AG09309 (cell line): Measurements from ENCODE around the gene TMEM132D.

ENCODE experiments used
- DNase-seq: peaks from one replicate; pipeline ENCODE4 v3.0.0-alpha.2; 2010; ENCODE audit warnings: low read depth
- H3K4me3 ChIP-seq: 2 replicates; pipeline ENCODE4 v1.5.1; 2011; ENCODE audit warnings: mild to moderate bottlenecking, low read depth, low read length, moderate library complexity; ENCODE audit not compliant: control insufficient read depth
- CTCF ChIP-seq: IDR thresholded peaks from 2 replicates; pipeline ENCODE4 v1.5.1; 2011; ENCODE audit warnings: mild to moderate bottlenecking, low read depth, low read length, inconsistent platforms; ENCODE audit not compliant: insufficient read depth, control insufficient read depth; ENCODE audit errors: missing control alignments

Gene TMEM132D

GRCh38 chr12:129772501-129773493, 131.0 kb downstream of the TMEM132D start:
- no peak overlapping the region for H3K4me3 ChIP-seq
- DNase-seq, result no peak
- no peak for TF ChIP-seq CTCF

DNA sequence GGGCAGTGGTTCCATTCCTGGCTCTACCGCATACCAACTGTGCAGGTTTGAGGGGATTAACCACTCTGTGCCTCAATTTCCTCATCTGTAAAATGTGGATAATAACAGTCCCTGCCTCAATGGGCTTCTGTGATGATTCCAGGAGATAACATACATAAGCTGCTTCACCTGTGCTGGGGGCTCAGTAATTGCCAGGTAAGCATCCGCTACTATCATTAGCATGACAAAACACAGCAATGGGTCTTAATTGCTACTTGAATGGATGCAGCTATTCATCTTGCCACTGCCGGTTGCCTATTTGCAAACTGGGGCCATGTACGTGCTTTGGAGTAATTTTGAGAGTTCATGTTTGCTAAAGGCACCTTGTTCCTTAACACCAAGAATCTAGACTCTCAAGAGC, 132.6 kb downstream of the TMEM132D start:
- no peak for DNase-seq
- H3K4me3 ChIP-seq, result no peak overlapping the region
- TF ChIP-seq CTCF, result no peak

DNA sequence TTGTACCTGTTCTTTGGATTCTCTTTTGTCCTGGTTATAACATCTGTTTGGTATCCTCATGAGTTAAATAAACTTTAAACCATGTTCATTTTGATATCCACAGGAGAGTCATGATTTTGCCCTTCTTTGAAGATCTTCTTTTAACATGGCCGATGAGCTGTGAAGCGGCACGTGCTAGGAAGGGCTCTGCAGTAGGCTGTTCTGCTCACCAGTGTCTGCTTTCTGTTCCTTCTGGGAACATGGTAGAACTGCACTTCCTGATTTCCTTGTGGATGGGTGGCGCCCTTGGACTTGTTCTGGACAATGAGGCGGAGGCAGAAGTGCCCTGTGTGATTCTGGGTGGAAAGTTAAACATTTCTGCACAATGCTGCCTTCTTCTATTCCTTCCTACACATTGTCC, 138.1 kb downstream of the TMEM132D start:
- DNase-seq, result no peak

DNA sequence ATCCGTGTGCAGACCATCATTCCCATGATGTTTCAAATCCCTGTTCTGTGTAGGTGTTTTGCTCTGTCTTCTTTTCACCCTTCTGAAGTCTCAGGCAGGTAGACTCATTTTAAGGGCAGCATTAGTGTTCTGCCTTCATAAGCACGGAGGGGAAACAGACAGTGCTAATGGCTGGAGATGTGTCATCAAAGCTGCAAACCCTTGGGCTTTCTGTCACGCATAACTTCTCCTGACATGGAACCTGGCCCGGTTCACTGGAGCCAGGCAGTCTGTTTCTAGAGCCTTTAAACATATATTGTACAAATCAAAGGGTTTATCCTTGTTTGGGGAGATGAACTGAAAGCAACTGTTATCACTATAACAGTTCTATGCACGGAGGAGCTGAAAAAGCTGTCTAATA, 141.4 kb downstream of the TMEM132D start:
- no peak for TF ChIP-seq CTCF
- no peak overlapping the region for H3K4me3 ChIP-seq
- no peak for DNase-seq

More for the DNA sequence above, 138.1 kb downstream of the TMEM132D start:
- TF ChIP-seq CTCF, result no peak
- no peak overlapping the region for H3K4me3 ChIP-seq

- no peak for DNase-seq
- TF ChIP-seq CTCF, result no peak
- H3K4me3 ChIP-seq, result no peak overlapping the region
Measured at GRCh38 chr12:129753586-129753985, 150.2 kb downstream of the TMEM132D start.

DNA sequence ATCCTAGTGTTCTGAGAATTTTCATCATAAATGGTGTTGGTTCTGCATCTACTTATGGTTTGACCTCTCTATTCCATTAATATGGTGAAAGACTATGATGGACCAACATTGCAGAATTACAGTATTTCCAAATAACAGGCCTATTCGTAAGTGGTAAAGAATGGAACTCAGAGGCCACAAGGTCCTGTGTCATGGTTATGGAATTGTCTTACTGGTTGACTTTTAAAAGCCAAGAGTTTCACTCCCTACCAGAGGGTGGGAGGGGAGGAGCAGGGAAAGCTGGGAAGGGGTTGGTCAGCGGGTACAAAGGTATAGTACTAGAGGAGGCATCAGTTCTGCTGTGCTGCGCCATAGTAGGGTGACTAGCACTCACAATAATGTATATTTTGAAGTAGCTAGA, 153.4 kb downstream of the TMEM132D start:
- no peak for DNase-seq
- no peak overlapping the region for H3K4me3 ChIP-seq
- no peak for TF ChIP-seq CTCF
